Measurements from ENCODE around the gene C1orf159. TPM values are rescaled to one million over a fixed set of nuclear protein-coding genes. Genes with fewer than 3 reads are reported as not detected.

The C1orf159 gene
- total and polyA plus RNA-seq, 2 experiments from 2014 or later = 9.6 to 21.5 TPM

DNA sequence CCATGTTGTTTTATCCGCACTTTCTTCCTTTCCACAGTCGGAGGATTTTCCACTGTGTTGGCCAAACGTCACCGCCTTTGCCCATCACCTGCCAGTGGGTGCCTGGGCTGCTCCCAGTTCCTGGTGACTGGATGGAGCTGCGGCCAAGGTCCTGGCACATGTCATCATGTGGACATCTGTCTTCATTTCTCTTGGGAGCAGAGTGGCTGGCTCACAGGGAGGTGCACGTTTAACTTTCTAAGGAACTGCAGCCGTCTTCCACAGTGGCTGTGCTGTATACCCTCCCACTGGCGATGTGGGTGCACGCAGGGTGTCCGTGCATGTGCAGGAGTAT, 22.3 kb downstream of the C1orf159 start:
- Mint-ChIP-seq H3K27ac (no peak overlapping the region), H3K4me1 (no peaks in the 10 kb centered on the region), H3K9me3 (peaks cover 21% of the 10 kb centered on the region), H3K27me3 (ENCODE audit: insufficient read depth, low read depth, poor library complexity) (peaks cover 12% of the 10 kb centered on the region), H3K36me3 (ENCODE audit: low read depth) (peaks cover 6% of the 10 kb centered on the region; the same call in 2 of the 3 replicates), H3K4me3 (no peak overlapping the region)
- no peaks in the 10 kb centered on the region for H3K4me1 ChIP-seq (ENCODE audit: insufficient read depth)
- no peaks in the 10 kb centered on the region for H4K20me1 ChIP-seq (replicated peaks; ENCODE audit: insufficient read depth)
- H3K4me2 ChIP-seq = no peak overlapping the region
- H3K27ac ChIP-seq (ENCODE audit: low read depth) = no peak overlapping the region
- H3K36me3 ChIP-seq (ENCODE audit: insufficient read depth) = no peaks in the 10 kb centered on the region
- no peaks in the 10 kb centered on the region for H3K9me2 ChIP-seq (ENCODE audit: insufficient read depth)
- TF ChIP-seq ZNF331 (CRISPR knock-in tag; IDR thresholded peaks at IDR 0.05; ENCODE audit: low read depth) = no peak
- no peak for TF ChIP-seq JUNB (IDR thresholded peaks at IDR 0.05; ENCODE audit: unreplicated experiment)
- TF ChIP-seq CREB1 (CRISPR knock-in tag; IDR thresholded peaks at IDR 0.05; ENCODE audit: low read depth) = no peak
- TF ChIP-seq CTCF (conservative IDR thresholded peaks at IDR 0.05; ENCODE audit: low read depth in 2 of 2) = no peak
- TF ChIP-seq EZH2 (IDR thresholded peaks at IDR 0.05; ENCODE audit: low read depth, unreplicated experiment) = no peak
- TF ChIP-seq ZNF462 (CRISPR knock-in tag; IDR thresholded peaks at IDR 0.05) = no peak
- no peak for TF ChIP-seq EZH2phosphoT487 (IDR thresholded peaks at IDR 0.05; ENCODE audit: unreplicated experiment)
- no peak for TF ChIP-seq NANOG (IDR thresholded peaks at IDR 0.05; ENCODE audit: borderline replicate concordance)
- TF ChIP-seq REST (IDR thresholded peaks at IDR 0.05; ENCODE audit: unreplicated experiment) = no peak
- TF ChIP-seq ZNF114 (CRISPR knock-in tag; IDR thresholded peaks at IDR 0.05) = no peak
- TF ChIP-seq POLR2AphosphoS5 (IDR thresholded peaks at IDR 0.05; ENCODE audit: low read depth) = no peak
- TF ChIP-seq STAT1 (IDR thresholded peaks at IDR 0.05; ENCODE audit: unreplicated experiment) = no peak
- H3K79me2 ChIP-seq (replicated peaks; ENCODE audit: insufficient read depth) = no peaks in the 10 kb centered on the region
- no peak for DNase-seq (ENCODE audit: low spot score)
- ATAC-seq = no peak
- H2AFZ ChIP-seq = no peak overlapping the region
- no peaks in the 10 kb centered on the region for H3F3A ChIP-seq (replicated peaks; ENCODE audit: low read depth)
- peaks cover 5% of the 10 kb centered on the region; the same call in 1 of the 2 replicates for H3K27me3 ChIP-seq (ENCODE audit: insufficient read depth)
- H3K4me3 ChIP-seq = no peak overlapping the region
